SK-N-SH (cell line): ENCODE results near the gene C6orf89. TPM values are rescaled to one million over a fixed set of nuclear protein-coding genes. Genes with fewer than 3 reads are reported as not detected.

ENCODE experiments used
- CTCF ChIA-PET: fragments of 300-600, 350-600 bp; formaldehyde crosslinking; extraction: SDS; loops from one replicate; lab custom pipeline; 2021; lab: Yijun Ruan, JAX
- POLR2A ChIA-PET: fragments of 350-600 bp; sonication (Branson Sonifier 250); formaldehyde crosslinking; extraction: SDS; loops from one replicate; lab custom pipeline; 2020; ENCODE audit warnings: antibody characterized with exemption, inconsistent platforms; lab: Yijun Ruan, JAX
- DNase-seq: peaks from one replicate; pipeline ENCODE4 v3.0.0; 2012
- H2AFZ ChIP-seq: fragments of 200-600 bp; sonication (generic); 2 replicates; pipeline ENCODE4 v1.8.1; 2016; ENCODE audit warnings: antibody characterized with exemption, mild to moderate bottlenecking, low read depth
- H3F3A ChIP-seq: fragments of 200-600 bp; sonication (generic); replicated peaks from 2 replicates; pipeline ENCODE3; 2016; ENCODE audit warnings: antibody characterized with exemption, mild to moderate bottlenecking; ENCODE audit not compliant: insufficient read depth
- H3K27ac ChIP-seq, 2 experiments: fragments of 200-500 bp in 1 of 2; fragments of 200-600 bp in 1 of 2; sonication (Bioruptor generic) in 1 of 2; sonication (generic), shearing (Covaris generic) in 1 of 2; 2 replicates each; pipeline versions ENCODE4 v1.5.1 to v1.6.1; 2014 to 2016; ENCODE audit warnings: low read depth in 2 of 2, inconsistent platforms in 1 of 2, low read length in 1 of 2, mild to moderate bottlenecking in 1 of 2, mixed read lengths in 1 of 2
- H3K27me3 ChIP-seq: fragments of 200-600 bp; sonication (generic), shearing (Covaris generic); 2 replicates; pipeline ENCODE4 v1.6.1; 2016; ENCODE audit warnings: mixed run types; ENCODE audit not compliant: insufficient read depth
- H3K36me3 ChIP-seq, 2 experiments: fragments of 200-500 bp in 1 of 2; fragments of 200-600 bp in 1 of 2; sonication (Bioruptor generic) in 1 of 2; sonication (generic) in 1 of 2; replicated peaks in 1 of 2; 2 replicates each; pipeline versions ENCODE3 to v1.5.1; 2014 to 2016; ENCODE audit warnings: low read length in 1 of 2, mild to moderate bottlenecking in 1 of 2; ENCODE audit not compliant: insufficient read depth in 2 of 2, control insufficient read depth in 1 of 2
- H3K4me1 ChIP-seq, 2 experiments: fragments of 200-500 bp in 1 of 2; fragments of 200-600 bp in 1 of 2; sonication (Bioruptor generic) in 1 of 2; sonication (generic), shearing (Covaris generic) in 1 of 2; 2 replicates each; pipeline versions ENCODE4 v1.5.1 to v1.6.1; 2014 to 2016; ENCODE audit warnings: low read depth in 1 of 2, low read length in 1 of 2, mixed run types in 1 of 2; ENCODE audit not compliant: insufficient read depth in 2 of 2, control insufficient read depth in 1 of 2
- H3K4me2 ChIP-seq: fragments of 200-600 bp; sonication (generic), shearing (Covaris generic); 2 replicates; pipeline ENCODE4 v1.6.1; 2017; ENCODE audit warnings: mixed run types
- H3K4me3 ChIP-seq, 2 experiments: fragments of 200-500 bp in 1 of 2; fragments of 200-600 bp in 1 of 2; sonication (Bioruptor generic) in 1 of 2; sonication (generic), shearing (Covaris generic) in 1 of 2; 2 replicates each; pipeline versions ENCODE4 v1.5.1 to v1.8.1; 2014 to 2016; ENCODE audit warnings: low read depth in 2 of 2, inconsistent platforms in 1 of 2, low read length in 1 of 2, mild to moderate bottlenecking in 1 of 2, mixed read lengths in 1 of 2, moderate library complexity in 1 of 2
- H3K79me2 ChIP-seq: fragments of 200-600 bp; sonication (generic); 2 replicates; pipeline ENCODE4 v1.8.1; 2017; ENCODE audit warnings: mild to moderate bottlenecking; ENCODE audit not compliant: insufficient read depth
- H3K9ac ChIP-seq: fragments of 200-600 bp; sonication (generic); 2 replicates; pipeline ENCODE4 v1.6.1; 2017; ENCODE audit warnings: mixed run types
- H3K9me2 ChIP-seq: fragments of 200-600 bp; sonication (generic); 2 replicates; pipeline ENCODE4 v1.6.1; 2017; ENCODE audit warnings: mixed run types
- H3K9me3 ChIP-seq: fragments of 200-600 bp; sonication (generic); 2 replicates; pipeline ENCODE4 v1.6.1; 2017; ENCODE audit warnings: mixed run types, mild to moderate bottlenecking, moderate library complexity
- H4K20me1 ChIP-seq: fragments of 200-600 bp; sonication (generic); 2 replicates; pipeline ENCODE4 v1.6.1; 2017; ENCODE audit warnings: mild to moderate bottlenecking, mixed run types; ENCODE audit not compliant: insufficient read depth
- CHD2 ChIP-seq: fragments of 150-350 bp; IDR thresholded peaks from 2 replicates; pipeline ENCODE4 v1.6.1; 2018; ENCODE audit warnings: low read length; ENCODE audit not compliant: partially characterized antibody
- CTCF ChIP-seq: fragments of 200-600 bp; sonication (generic); IDR thresholded peaks from 2 replicates; pipeline ENCODE4 v1.6.1; 2017; ENCODE audit warnings: antibody characterized with exemption, mild to moderate bottlenecking, moderate library complexity
- EP300 ChIP-seq, 2 experiments: IDR thresholded peaks; 2 replicates each; pipeline versions ENCODE4 v1.4.0 to v1.6.1; 2012; ENCODE audit warnings: borderline replicate concordance in 1 of 2, low read depth in 1 of 2, low read length in 1 of 2
- FOSL2 ChIP-seq: IDR thresholded peaks from 2 replicates; pipeline ENCODE4 v1.4.0; 2012; ENCODE audit warnings: low read depth, mild to moderate bottlenecking, moderate library complexity, borderline replicate concordance
- GABPA ChIP-seq: IDR thresholded peaks from 2 replicates; pipeline ENCODE4 v1.4.0; 2012; ENCODE audit warnings: low read depth, mild to moderate bottlenecking
- NFIC ChIP-seq: IDR thresholded peaks from 2 replicates; pipeline ENCODE4 v1.4.0; 2012; ENCODE audit warnings: borderline replicate concordance
- PBX3 ChIP-seq: IDR thresholded peaks from 2 replicates; pipeline ENCODE4; 2012
- REST ChIP-seq: IDR thresholded peaks from 2 replicates; pipeline ENCODE4 v1.6.1; 2012; ENCODE audit warnings: mild to moderate bottlenecking, low read depth, low read length, moderate library complexity
- RXRA ChIP-seq: IDR thresholded peaks from 2 replicates; pipeline ENCODE4 v1.4.0; 2012; ENCODE audit warnings: low read depth, mild to moderate bottlenecking, borderline replicate concordance
- SIN3A ChIP-seq: IDR thresholded peaks from 2 replicates; pipeline ENCODE4 v1.6.1; 2012; ENCODE audit warnings: low read depth, mild to moderate bottlenecking, low read length, moderate library complexity, borderline replicate concordance
- TCF12 ChIP-seq: IDR thresholded peaks from 2 replicates; pipeline ENCODE4 v1.4.0; 2012
- ZBTB33 ChIP-seq: IDR thresholded peaks from 2 replicates; pipeline ENCODE4 v1.4.0; 2012; ENCODE audit warnings: low read depth, borderline replicate concordance
- WGBS: methylation state at CpG from one replicate; pipeline ENCODE4 v1.1.6; 2017; ENCODE audit warnings: low lambda C conversion rate; 5-methylcytosine and 5-hydroxymethylcytosine counted together
- polyA plus RNA-seq, 3 experiments: library from polyadenylated mRNA; depleted of rRNA; stranded (reverse); fragments of >200 nt; gene quantifications; 2 replicates each; pipeline ENCODE4 v1.2.3, GENCODE V29; 2012

C6orf89 gene
- polyA plus RNA-seq, 1 of the 3 experiments (the other 2 are of a cell fraction), result 20.4 TPM

GRCh38 chr6:36953931-36954261, 68.1 kb downstream of the C6orf89 start:
- Histone ChIP-seq H3K27ac (no peak overlapping the region), H2AFZ (no peak overlapping the region), H3K9me3 (no peaks in the 10 kb centered on the region), H4K20me1 (no peaks in the 10 kb centered on the region), H3K4me3 (no peak overlapping the region), H3K79me2 (no peaks in the 10 kb centered on the region), H3K27me3 (no peaks in the 10 kb centered on the region), H3K9ac (no peak overlapping the region), H3F3A (peaks cover 7% of the 10 kb centered on the region), H3K4me2 (no peak overlapping the region), H3K9me2 (no peaks in the 10 kb centered on the region), H3K36me3 (no peaks in the 10 kb centered on the region), H3K4me1 (peaks cover 0 to 4% of the 10 kb centered on the region in 2 experiments; a peak in 2 of 4 replicates)
- no peak for TF ChIP-seq CHD2
- TF ChIP-seq FOSL2, result no peak
- no peak for TF ChIP-seq GABPA
- no peak for TF ChIP-seq REST
- no peak for TF ChIP-seq RXRA
- no peak for TF ChIP-seq NFIC
- TF ChIP-seq PBX3, result no peak
- DNase-seq, result no peak
- POLR2A ChIA-PET, result interaction anchor here (1.1 kb wide), 1 partner anchor 248 kb away, joined by 3 read pairs; no protein-coding TSS in a partner anchor
- WGBS, result 100% methylated on average over 1 of the region's 1 CpG
- CTCF ChIA-PET, result interaction anchor here (0.9 kb wide), 1 partner anchor 372 kb away, joined by 3 read pairs; no protein-coding TSS in a partner anchor

- H3K9me2 ChIP-seq, result no peaks in the 10 kb centered on the region
- TF ChIP-seq SIN3A (no peak), ZBTB33 (no peak), EP300 (IDR thresholded peaks at IDR 0.05; ENCODE audit: borderline replicate concordance in 1 of 2, low read depth in 1 of 2, low read length in 1 of 2) (no peak), CTCF (no peak), FOSL2 (no peak), TCF12 (no peak)
- TF ChIP-seq, all 33 proteins: peak for 0
- no peaks in the 10 kb centered on the region for H3K27me3 ChIP-seq
- POLR2A ChIA-PET, result interaction anchor here (1.1 kb wide), 1 partner anchor 248 kb away, joined by 3 read pairs; no protein-coding TSS in a partner anchor
- H2AFZ ChIP-seq, result no peak within 1 kb of the TSS
- WGBS, result 79% methylated on average over 3 of the region's 14 CpGs
- no peak for DNase-seq
- H3K4me1 ChIP-seq, result peaks cover 0 to 2% of the 10 kb centered on the region in 2 experiments; a peak in 2 of 4 replicates
- H3K9ac ChIP-seq, result no peak within 1 kb of the TSS
- CTCF ChIA-PET, result interaction anchor here (0.9 to 1.3 kb wide), 2 partner anchors 31 to 371 kb away, joined by 3 read pairs; no protein-coding TSS in a partner anchor
- no peaks in the 10 kb centered on the region for H3K79me2 ChIP-seq
- H3K9me3 ChIP-seq, result no peaks in the 10 kb centered on the region
- no peak within 1 kb of the TSS for H3K27ac ChIP-seq
- no peaks in the 10 kb centered on the region for H4K20me1 ChIP-seq
- H3K4me2 ChIP-seq, result no peak within 1 kb of the TSS
- no peaks in the 10 kb centered on the region for H3K36me3 ChIP-seq
- peaks cover 7% of the 10 kb centered on the region for H3F3A ChIP-seq
- no peak within 1 kb of the TSS for H3K4me3 ChIP-seq
Measured at GRCh38 chr6:36954262-36954931, 68.6 kb downstream of the C6orf89 start, which contains the start of gene PI16. Gene PI16 (plus strand): TSS chr6:36954738. CDS start chr6:36954761, 23 bp downstream.
